HFFc6 (cell line): Measurements from ENCODE around the gene ETHE1. TPM values are rescaled to one million over a fixed set of nuclear protein-coding genes. Genes with fewer than 3 reads are reported as not detected.

Source experiments
- DNase-seq: peaks from one replicate; pipeline ENCODE4 v3.0.0-alpha.2; 2018
- H3K27ac Mint-ChIP-seq: 2 replicates; pipeline ENCODE4 v1.8.0; 2020; ENCODE audit warnings: mild to moderate bottlenecking, mixed read lengths
- H3K27me3 Mint-ChIP-seq: 2 replicates; pipeline ENCODE4 v1.8.0; 2021; ENCODE audit warnings: mild to moderate bottlenecking, moderate library complexity, mixed read lengths; ENCODE audit not compliant: insufficient read depth
- H3K36me3 Mint-ChIP-seq: 2 replicates; pipeline ENCODE4 v1.8.0; 2021; ENCODE audit warnings: low read depth, mixed read lengths
- H3K4me1 Mint-ChIP-seq: 2 replicates; pipeline ENCODE4 v1.8.0; 2020; ENCODE audit warnings: low read depth, mixed read lengths
- H3K4me3 Mint-ChIP-seq: 2 replicates; pipeline ENCODE4 v1.8.0; 2020; ENCODE audit warnings: mild to moderate bottlenecking, moderate library complexity, mixed read lengths
- H3K9me3 Mint-ChIP-seq: 2 replicates; pipeline ENCODE4 v1.8.0; 2020; ENCODE audit warnings: mild to moderate bottlenecking, mixed read lengths
- total RNA-seq, 6 experiments: library from RNA; stranded (reverse); fragmentation: NEBNext Ultra II Directional; extraction: Animal tissue kit (Norgen Biotek cat#: 25700); gene quantifications; 2 replicates in 1 of 6; 3 replicates in 5 of 6; pipeline ENCODE4 v1.2.3, GENCODE V29; 2021
- TF ChIP-seq, protein P1 (sequence below): fragments of 200-600 bp; sonication (generic); IDR thresholded peaks from 2 replicates; pipeline ENCODE4 v1.5.0; 2021; ENCODE audit warnings: antibody characterized with exemption, mild to moderate bottlenecking

The ETHE1 gene
- total RNA-seq, 6 experiments from 2014 or later = 81.3 to 125 (median 107) TPM

DNA sequence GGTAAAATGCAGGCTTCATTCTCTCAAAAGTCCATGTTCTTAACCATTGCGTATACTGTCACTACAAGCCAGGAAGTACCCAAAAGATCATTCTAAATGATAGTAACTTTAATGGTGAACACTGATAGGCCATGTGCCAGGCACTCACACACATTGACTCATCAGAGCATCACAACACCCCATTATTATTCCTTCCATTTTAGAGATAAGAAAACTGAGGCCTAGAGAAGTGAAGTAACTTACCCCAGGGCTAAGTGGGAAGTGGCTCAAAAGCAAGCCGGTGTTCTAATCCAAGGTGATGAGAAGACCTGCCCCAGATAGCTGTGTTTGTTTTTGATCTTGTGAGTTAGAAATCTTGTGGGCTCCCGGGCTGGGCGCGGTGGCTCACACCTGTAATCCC, 21.1 kb downstream of the ETHE1 start:
- Mint-ChIP-seq H3K27ac (no peak overlapping the region), H3K9me3 (no peaks in the 10 kb centered on the region), H3K36me3 (peaks cover 31% of the 10 kb centered on the region)

DNA sequence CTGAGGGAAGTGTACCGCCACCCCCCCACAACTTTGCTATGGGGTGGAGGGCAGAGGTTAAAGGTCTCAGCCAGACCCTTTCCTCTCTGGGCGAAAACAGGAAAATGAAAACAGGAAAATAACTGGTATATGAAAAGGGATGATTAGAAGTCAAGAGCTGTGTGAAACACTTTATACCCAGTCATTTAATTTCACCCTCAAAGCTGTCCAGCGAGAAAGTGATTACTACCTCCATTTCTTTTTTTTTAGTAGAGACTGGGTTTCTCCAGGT, 21.9 kb downstream of the ETHE1 start:
- Mint-ChIP-seq H3K4me1 (peaks cover 30% of the 10 kb centered on the region), H3K4me3 (peak overlapping the region; percentile 58), H3K27ac (peak overlapping the region; percentile 50), H3K27me3 (peaks cover 1% of the 10 kb centered on the region; the same call in 1 of the 2 replicates), H3K36me3 (peaks cover 28% of the 10 kb centered on the region), H3K9me3 (no peaks in the 10 kb centered on the region)
- DNase-seq = no peak
- TF ChIP-seq, protein P1, sequence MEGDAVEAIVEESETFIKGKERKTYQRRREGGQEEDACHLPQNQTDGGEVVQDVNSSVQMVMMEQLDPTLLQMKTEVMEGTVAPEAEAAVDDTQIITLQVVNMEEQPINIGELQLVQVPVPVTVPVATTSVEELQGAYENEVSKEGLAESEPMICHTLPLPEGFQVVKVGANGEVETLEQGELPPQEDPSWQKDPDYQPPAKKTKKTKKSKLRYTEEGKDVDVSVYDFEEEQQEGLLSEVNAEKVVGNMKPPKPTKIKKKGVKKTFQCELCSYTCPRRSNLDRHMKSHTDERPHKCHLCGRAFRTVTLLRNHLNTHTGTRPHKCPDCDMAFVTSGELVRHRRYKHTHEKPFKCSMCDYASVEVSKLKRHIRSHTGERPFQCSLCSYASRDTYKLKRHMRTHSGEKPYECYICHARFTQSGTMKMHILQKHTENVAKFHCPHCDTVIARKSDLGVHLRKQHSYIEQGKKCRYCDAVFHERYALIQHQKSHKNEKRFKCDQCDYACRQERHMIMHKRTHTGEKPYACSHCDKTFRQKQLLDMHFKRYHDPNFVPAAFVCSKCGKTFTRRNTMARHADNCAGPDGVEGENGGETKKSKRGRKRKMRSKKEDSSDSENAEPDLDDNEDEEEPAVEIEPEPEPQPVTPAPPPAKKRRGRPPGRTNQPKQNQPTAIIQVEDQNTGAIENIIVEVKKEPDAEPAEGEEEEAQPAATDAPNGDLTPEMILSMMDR = no peak

More for the DNA sequence above, 21.1 kb downstream of the ETHE1 start:
- Mint-ChIP-seq H3K27me3 (peaks cover 1% of the 10 kb centered on the region; the same call in 1 of the 2 replicates), H3K4me3 (no peak overlapping the region), H3K4me1 (peaks cover 30% of the 10 kb centered on the region)
- DNase-seq = no peak
- TF ChIP-seq, protein P1 = no peak

DNA sequence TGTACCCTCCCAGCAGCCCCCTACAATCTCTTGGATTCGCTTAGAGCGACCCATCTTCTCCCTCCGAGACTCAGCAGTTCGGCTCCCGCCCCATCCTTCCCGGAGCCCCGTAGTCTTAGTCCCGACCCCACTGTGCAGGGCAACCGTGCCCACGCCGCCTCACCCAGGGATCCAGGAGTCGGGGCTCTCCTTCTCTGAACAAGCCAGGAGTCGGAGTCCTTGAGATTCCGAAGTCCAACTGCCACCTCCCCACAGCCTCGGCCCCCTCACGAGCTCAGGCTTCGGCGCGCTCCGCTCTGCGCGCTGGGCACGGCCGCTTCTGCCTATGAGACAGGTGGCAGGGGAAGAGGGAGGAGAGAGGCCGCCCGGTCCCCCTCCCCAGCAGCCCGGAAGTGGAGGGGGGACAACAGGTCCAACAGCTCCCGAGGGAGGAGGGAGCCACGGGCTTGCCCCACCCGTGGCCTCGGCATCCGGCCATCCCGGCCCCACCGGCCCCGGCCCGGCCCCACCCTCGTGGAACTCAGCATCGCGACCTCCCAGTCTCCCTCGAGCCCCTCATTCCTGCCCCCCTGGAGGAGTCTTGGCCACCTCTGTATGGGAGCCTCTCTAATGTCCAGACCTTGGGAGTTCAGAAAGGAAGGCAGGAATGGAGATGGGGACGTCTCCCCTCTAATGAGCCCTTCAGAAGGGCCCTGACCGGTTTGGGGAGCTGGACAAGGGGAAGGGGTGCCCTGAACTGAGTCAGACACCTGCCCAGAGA, 22.4 kb downstream of the ETHE1 start, which contains the start of gene PHLDB3:
Gene PHLDB3 (minus strand): TSS at position 321 of the 760 bp plus-strand sequence. CDS start 628 bp downstream, outside the sequence.
- Mint-ChIP-seq H3K36me3 (peaks cover 28% of the 10 kb centered on the region), H3K27ac (peak within 1 kb of the TSS; percentile 73)
- DNase-seq = no peak

DNA sequence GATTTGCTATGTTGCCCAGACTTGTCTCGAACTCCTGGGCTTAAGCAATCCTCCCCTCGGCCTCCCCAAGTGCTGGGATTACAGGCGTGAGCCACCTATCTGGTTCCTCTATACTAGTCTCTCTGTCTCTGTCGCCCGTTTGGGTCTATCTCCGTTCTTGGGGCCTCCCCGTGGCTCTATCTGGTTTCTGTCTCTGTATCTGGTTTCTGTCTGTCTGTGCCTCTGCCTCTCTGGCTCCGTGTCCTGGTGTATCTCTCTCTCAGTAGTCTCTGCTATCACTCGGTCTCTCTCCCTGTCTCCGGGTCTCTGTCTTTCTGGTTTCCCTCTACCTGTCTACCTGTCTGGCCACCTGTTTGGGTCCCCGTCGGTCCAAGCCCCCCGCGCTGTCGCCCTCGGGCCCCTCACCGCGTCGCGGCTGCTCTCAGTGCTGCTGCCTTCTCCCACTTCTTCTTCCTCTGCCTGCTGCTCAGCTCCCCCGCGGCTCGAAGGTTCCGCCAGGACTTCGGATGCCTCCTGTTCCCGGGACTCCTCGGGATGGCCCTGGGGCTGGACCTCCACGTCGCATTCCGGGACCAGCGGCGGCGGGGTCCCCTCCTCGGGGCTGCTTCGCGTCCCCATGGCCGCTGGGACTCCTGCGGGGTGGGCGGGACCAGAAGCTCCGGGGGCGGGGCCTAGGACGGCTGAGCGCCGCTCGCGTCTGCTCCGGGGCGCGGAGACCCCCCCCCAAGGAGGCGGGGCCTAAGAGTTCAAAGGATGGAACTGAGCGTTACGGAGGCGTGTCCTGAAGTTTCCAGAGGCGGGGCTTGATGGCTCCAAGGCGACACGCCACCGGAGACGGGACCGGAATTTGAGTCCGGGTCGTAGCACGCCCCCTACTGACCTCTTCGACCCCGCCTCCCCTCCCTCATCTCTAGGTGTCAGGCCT, 23.2 kb downstream of the ETHE1 start:
- peak overlapping the region; percentile 89 for H3K4me3 Mint-ChIP-seq
- TF ChIP-seq, protein P1 = no peak; the same call in 1 of the 2 replicates
- H3K27me3 Mint-ChIP-seq = peaks cover 1% of the 10 kb centered on the region; the same call in 1 of the 2 replicates
- peaks cover 30% of the 10 kb centered on the region for H3K4me1 Mint-ChIP-seq
- peaks cover 26% of the 10 kb centered on the region for H3K36me3 Mint-ChIP-seq
- peak; percentile 70 for DNase-seq
- H3K9me3 Mint-ChIP-seq = no peaks in the 10 kb centered on the region
- H3K27ac Mint-ChIP-seq = peak overlapping the region; percentile 73

More for the DNA sequence above, 22.4 kb downstream of the ETHE1 start, which contains the start of gene PHLDB3:
- H3K4me3 Mint-ChIP-seq = peak within 1 kb of the TSS; percentile 89
- TF ChIP-seq, protein P1 = no peak
- H3K4me1 Mint-ChIP-seq = peaks cover 30% of the 10 kb centered on the region
- no peaks in the 10 kb centered on the region for H3K9me3 Mint-ChIP-seq
- peaks cover 1% of the 10 kb centered on the region; the same call in 1 of the 2 replicates for H3K27me3 Mint-ChIP-seq

DNA sequence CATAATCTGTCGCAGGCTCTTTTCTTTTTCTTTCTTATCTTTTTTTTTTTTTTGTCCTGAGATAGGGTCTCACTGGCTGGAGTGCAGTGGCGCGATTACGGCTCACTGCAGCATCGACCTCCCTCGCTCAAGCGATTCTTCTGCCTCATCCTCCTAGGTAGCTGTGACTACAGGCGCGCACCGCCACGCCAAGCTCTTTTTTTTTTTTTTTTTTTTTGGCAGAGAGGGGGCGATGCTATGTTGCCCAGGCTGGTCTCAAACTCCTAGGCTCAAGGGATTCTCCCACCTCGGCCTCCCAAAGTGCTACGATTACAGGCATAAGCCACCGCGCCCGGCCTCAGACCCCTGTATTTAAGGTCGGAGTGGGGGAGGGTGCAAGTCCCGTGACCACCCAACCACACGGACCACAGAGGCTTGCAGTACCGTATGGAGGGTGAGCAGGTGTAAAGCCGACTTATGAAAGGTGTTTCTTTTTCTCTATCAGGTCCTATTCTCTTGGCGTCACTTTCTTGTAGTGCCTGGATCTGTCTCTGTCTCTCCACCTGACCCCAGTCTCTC, 24.5 kb downstream of the ETHE1 start:
- DNase-seq = no peak
- Mint-ChIP-seq H3K36me3 (peaks cover 30% of the 10 kb centered on the region), H3K27me3 (peaks cover 1% of the 10 kb centered on the region; the same call in 1 of the 2 replicates), H3K9me3 (no peaks in the 10 kb centered on the region), H3K4me3 (peak overlapping the region; percentile 89), H3K4me1 (peaks cover 30% of the 10 kb centered on the region), H3K27ac (no peak overlapping the region; the same call in 1 of the 2 replicates)
- TF ChIP-seq, protein P1 = no peak
